ENCODE measurements around the gene WDR88. TPM values are rescaled to one million over a fixed set of nuclear protein-coding genes. Genes with fewer than 3 reads are reported as not detected.

Gene WDR88
- total RNA-seq, 4 donors from 2014 or later: not detected

DNA sequence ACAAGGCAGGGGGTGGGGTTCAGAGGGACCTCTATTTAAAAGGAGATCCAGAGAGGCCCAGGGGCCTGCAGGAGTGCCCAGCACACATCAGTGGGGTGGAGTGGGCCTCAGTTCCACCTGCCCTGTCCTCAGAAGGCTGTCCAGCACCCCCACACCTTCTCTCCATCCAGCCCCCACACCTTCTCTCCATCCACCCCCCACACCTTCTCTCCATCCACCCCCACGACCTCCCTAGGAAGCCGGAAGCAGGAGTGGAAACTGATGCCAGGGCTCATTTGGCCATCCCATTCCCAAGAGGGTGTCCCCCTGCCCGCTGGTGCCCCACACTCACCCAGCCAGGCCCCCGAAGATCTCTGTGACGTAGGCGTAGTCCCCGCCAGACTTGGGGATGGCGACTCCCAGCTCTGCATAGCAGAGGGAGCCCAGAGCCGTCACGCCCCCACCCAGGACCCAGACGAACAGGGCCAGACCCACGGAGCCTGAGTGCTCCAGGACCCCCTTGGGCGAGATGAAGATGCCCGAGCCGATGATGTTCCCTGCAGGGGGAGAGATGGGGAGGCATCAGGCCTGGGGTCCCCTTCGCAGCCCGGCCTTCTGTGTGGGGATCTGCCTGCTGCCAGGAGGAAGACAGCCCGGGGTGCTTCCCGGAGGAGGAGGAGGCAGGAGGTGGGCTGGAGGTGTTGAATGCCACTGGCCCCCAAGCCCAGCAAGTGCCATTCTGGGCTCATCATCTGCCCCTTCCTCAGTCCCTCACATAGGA, 83.7 kb downstream of the WDR88 start:
- TF ChIP-seq EP300 (IDR thresholded peaks at IDR 0.05) (no peak), POLR2A (IDR thresholded peaks at IDR 0.05; ENCODE audit: low read depth) (no peak), POLR2AphosphoS5 (IDR thresholded peaks at IDR 0.05) (no peak)
- TF ChIP-seq, protein P1, sequence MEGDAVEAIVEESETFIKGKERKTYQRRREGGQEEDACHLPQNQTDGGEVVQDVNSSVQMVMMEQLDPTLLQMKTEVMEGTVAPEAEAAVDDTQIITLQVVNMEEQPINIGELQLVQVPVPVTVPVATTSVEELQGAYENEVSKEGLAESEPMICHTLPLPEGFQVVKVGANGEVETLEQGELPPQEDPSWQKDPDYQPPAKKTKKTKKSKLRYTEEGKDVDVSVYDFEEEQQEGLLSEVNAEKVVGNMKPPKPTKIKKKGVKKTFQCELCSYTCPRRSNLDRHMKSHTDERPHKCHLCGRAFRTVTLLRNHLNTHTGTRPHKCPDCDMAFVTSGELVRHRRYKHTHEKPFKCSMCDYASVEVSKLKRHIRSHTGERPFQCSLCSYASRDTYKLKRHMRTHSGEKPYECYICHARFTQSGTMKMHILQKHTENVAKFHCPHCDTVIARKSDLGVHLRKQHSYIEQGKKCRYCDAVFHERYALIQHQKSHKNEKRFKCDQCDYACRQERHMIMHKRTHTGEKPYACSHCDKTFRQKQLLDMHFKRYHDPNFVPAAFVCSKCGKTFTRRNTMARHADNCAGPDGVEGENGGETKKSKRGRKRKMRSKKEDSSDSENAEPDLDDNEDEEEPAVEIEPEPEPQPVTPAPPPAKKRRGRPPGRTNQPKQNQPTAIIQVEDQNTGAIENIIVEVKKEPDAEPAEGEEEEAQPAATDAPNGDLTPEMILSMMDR (IDR thresholded peaks at IDR 0.05): no peak
- intact Hi-C loops (cut with DNase I): no loop called here
- 89% methylated on average over 10 of the region's 19 CpGs for WGBS

DNA sequence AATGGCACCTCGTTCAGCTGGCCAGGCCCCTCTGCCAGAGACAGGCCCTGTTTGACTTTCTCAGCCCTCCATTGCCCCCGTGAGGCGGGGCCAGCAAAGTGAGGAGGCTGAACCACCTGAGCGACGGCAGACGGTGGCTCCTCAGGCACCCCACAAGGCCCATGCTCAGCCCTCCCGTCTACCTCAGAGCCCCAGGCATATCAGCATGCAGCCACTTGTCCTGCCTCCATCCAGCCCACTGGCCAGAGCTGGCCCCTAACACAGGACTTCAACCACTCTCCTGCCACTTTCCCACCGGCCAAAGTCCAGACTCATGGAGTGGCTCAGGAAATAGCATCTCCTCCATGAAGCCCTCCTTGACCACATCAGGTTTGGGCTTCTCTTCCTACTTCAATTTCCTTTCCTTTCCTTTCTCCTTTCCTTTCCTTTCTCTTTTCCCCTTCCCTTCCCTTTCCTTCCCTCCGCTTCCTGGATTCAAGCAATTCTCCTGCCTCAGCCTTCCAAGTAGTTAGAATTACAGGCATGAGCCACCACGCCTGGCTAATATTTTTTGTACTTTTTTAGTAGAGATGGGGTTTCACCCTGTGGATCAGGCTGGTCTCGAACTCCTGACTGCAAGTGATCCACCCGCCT, 84.4 kb downstream of the WDR88 start:
- Histone ChIP-seq H3K27me3 (peaks cover 0 to 42% (median 0%) of the 10 kb centered on the region in 4 donors), H3K4me1 (no peaks in the 10 kb centered on the region), H3K36me3 (no peaks in the 10 kb centered on the region), H3K27ac (replicated peaks in 1 of 4) (no peak overlapping the region), H3K4me3 (no peak overlapping the region), H3K9me3 (no peaks in the 10 kb centered on the region)
- DNase-seq (ENCODE audit: extremely low spot score): no peak
- 83% methylated on average over 11 of the region's 12 CpGs for WGBS
- TF ChIP-seq EP300 (IDR thresholded peaks at IDR 0.05): no peak
- TF ChIP-seq POLR2A (IDR thresholded peaks at IDR 0.05; ENCODE audit: low read depth): no peak
- TF ChIP-seq, protein P1 (IDR thresholded peaks at IDR 0.05): no peak
- no peak for TF ChIP-seq POLR2AphosphoS5 (IDR thresholded peaks at IDR 0.05)
- intact Hi-C loops (cut with DNase I): no loop called here

More for the DNA sequence above, 83.7 kb downstream of the WDR88 start:
- no peaks in the 10 kb centered on the region for H3K36me3 ChIP-seq
- DNase-seq (ENCODE audit: extremely low spot score): no peak
- no peak overlapping the region for H3K4me3 ChIP-seq
- H3K27me3 ChIP-seq: peaks cover 0 to 38% (median 0%) of the 10 kb centered on the region in 4 donors
- H3K4me1 ChIP-seq: no peaks in the 10 kb centered on the region
- no peak overlapping the region for H3K27ac ChIP-seq (replicated peaks in 1 of 4)
- H3K9me3 ChIP-seq: no peaks in the 10 kb centered on the region

DNA sequence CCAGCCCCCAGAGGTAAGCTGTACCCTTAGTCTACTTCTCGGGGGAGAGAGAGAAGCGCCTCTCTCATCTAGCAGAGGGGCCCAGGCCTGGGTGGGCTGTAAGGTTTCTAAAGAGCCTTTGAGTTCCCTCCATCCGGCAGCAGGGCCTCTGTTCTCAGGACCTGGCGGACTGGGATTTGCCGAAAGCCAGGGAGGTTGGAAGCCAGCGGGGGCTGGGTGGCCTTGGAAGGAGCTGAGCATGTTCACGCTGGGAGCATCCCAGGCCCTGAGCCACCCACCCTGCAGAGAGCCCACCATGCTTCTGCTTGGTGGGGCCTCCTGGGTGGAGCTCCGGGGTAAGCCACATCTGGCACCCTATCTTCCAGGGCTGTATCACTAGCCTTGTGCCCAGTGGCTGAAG, 86.0 kb downstream of the WDR88 start:
- Histone ChIP-seq H3K4me1 (no peaks in the 10 kb centered on the region), H3K36me3 (no peaks in the 10 kb centered on the region), H3K27me3 (peaks cover 0 to 56% (median 0%) of the 10 kb centered on the region in 4 donors), H3K9me3 (no peaks in the 10 kb centered on the region), H3K27ac (replicated peaks in 1 of 4) (no peak overlapping the region), H3K4me3 (no peak overlapping the region)
- WGBS: 75% methylated on average over 8 of the region's 8 CpGs
- intact Hi-C loops (cut with DNase I): no loop called here
- no peak for TF ChIP-seq EP300 (IDR thresholded peaks at IDR 0.05)
- DNase-seq (ENCODE audit: extremely low spot score): no peak

DNA sequence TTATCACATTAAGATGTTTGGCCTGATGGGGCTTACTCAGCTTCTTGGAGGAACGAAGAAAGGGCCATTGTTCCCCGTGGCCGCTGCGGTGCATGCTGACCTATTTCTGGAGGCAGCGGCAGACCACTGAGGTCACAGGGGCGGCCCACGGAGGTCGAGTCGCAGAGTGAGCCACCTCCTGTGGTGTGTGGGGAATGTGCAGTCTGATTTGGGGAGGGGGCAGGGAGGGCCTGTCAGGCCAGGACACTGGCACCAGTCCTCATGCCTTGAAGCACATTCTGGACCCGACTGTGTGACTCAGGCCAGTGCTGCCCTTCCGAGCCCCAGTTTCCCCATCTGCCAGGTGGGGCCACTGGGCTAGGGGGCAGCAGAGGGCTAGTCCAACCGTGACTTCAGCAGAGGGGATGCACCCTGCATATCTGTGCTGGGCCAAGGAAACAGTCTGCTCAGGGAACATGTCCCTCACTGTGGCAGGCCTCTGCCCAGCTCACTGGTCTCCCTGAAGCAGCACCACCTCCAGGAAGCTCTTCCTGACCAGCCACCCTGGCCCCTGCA, 87.4 kb downstream of the WDR88 start:
- Histone ChIP-seq H3K4me1 (no peaks in the 10 kb centered on the region), H3K36me3 (no peaks in the 10 kb centered on the region), H3K4me3 (no peak overlapping the region), H3K27ac (replicated peaks in 1 of 4) (no peak overlapping the region), H3K27me3 (peaks cover 0 to 70% (median 5%) of the 10 kb centered on the region in 4 donors), H3K9me3 (no peaks in the 10 kb centered on the region)
- intact Hi-C loops (cut with DNase I): no loop called here
- no CpG with 5 or more reads among the region's 12 CpGs for WGBS
- DNase-seq (ENCODE audit: extremely low spot score): no peak
- TF ChIP-seq POLR2A (IDR thresholded peaks at IDR 0.05; ENCODE audit: low read depth) (no peak), POLR2AphosphoS5 (IDR thresholded peaks at IDR 0.05) (no peak), EP300 (IDR thresholded peaks at IDR 0.05) (no peak)
- TF ChIP-seq, protein P1 (IDR thresholded peaks at IDR 0.05): no peak

DNA sequence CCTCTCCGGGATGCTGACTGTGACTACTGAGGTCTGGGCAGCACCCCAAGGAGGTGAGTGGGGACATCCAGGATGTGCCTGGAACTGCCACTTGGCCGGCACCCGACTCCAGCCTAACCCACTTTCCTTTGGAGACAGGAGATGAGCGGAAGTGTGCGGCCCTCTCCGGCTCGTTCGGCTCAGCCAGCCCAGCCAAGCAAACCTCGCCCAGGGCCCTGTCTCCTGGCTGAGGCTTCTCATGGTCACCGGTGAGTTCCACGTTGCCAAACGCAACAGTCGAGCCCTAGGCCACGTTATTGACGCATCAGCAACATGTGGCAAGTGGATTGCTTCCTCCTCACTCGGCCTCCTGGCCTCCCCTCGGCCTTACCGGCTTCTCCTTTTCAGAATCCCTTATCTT, 88.2 kb downstream of the WDR88 start:
- Histone ChIP-seq H3K27ac (replicated peaks in 1 of 4) (no peak overlapping the region), H3K9me3 (no peaks in the 10 kb centered on the region), H3K4me3 (no peak overlapping the region), H3K36me3 (no peaks in the 10 kb centered on the region), H3K27me3 (peaks cover 0 to 78% (median 12%) of the 10 kb centered on the region in 4 donors), H3K4me1 (peaks cover under 1 to 7% (median 3%) of the 10 kb centered on the region in 4 donors)
- no peak for DNase-seq (ENCODE audit: extremely low spot score)
- 92% methylated on average over 12 of the region's 18 CpGs for WGBS
- TF ChIP-seq, protein P1 (IDR thresholded peaks at IDR 0.05): no peak
- intact Hi-C loops (cut with DNase I): no loop called here
